MG63 (cell line): ENCODE results near the gene CCDC74B. TPM values are rescaled to one million over a fixed set of nuclear protein-coding genes. Genes with fewer than 3 reads are reported as not detected.
"Not testable (repeated sequence)": the region's sequence is repeated elsewhere in the genome, so short reads cannot be mapped to it uniquely, and the experiment has no call there.

Source experiments
- DNase-seq: peaks from one replicate; pipeline ENCODE4 v3.0.0-alpha.2; 2020
- H3K27me3 ChIP-seq: fragments of 250-450 bp; sonication (Bioruptor Pico); 2 replicates; pipeline ENCODE4 v1.5.1; 2020; ENCODE audit warnings: mild to moderate bottlenecking, moderate library complexity
- H3K36me3 ChIP-seq: fragments of 250-450 bp; sonication (Bioruptor Pico); 2 replicates; pipeline ENCODE4 v1.5.1; 2020; ENCODE audit warnings: mild to moderate bottlenecking, moderate library complexity
- H3K4me3 ChIP-seq: fragments of 250-450 bp; sonication (Bioruptor Pico); 2 replicates; pipeline ENCODE4 v1.5.1; 2020; ENCODE audit warnings: mild to moderate bottlenecking, moderate library complexity
- H3K9me3 ChIP-seq: fragments of 250-450 bp; sonication (Bioruptor Pico); 2 replicates; pipeline ENCODE4 v1.5.1; 2020; ENCODE audit warnings: mild to moderate bottlenecking, moderate library complexity
- total RNA-seq: library from RNA; depleted of rRNA; stranded (reverse); fragments of >200 nt; shearing (Covaris generic); gene quantifications from 2 replicates; pipeline ENCODE4 v1.2.3, GENCODE V29; 2014; ENCODE audit warnings: low replicate concordance; rRNA removed

Gene CCDC74B
- total RNA-seq = 0.54 and 3.9 TPM in 2 replicates

DNA sequence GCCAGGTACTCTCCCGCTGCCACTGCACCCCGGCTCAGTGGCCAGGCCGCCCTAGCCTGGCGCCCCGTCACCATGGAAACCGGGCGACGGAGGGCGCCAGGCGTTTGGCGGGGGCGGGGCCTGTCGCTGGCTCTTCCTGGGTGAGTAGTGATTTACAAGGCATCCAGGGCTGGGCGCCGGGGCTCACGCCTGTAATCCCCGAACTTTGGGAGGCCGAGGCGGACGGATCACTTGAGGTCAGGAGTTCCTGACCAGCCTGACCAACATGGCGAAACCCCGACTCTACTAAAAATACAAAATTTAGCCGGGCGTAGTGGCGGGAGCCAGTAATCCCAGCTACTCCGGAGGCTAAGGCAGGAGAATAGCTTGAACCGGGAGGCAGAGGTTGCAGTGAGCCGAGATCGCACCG, at the start of gene CCDC74B:
TSS of gene CCDC74B (minus strand) at position 107 of the 409 bp plus-strand sequence. CDS start 116 bp downstream, outside the sequence.
- not testable (repeated sequence) for H3K36me3 ChIP-seq, H3K9me3 ChIP-seq, H3K27me3 ChIP-seq
- H3K4me3 ChIP-seq = peak within 1 kb of the TSS; percentile 37
- DNase-seq = peak; percentile 58

GRCh38 chr2:130193824-130194223, 48.9 kb upstream of the CCDC74B start:
- DNase-seq, H3K27me3 ChIP-seq, H3K9me3 ChIP-seq, H3K4me3 ChIP-seq, H3K36me3 ChIP-seq: not testable (repeated sequence)

- not testable (repeated sequence) for DNase-seq, H3K36me3 ChIP-seq, H3K27me3 ChIP-seq, H3K4me3 ChIP-seq, H3K9me3 ChIP-seq
Measured at GRCh38 chr2:130192451-130192850, 47.5 kb upstream of the CCDC74B start.

- H3K4me3 ChIP-seq, H3K36me3 ChIP-seq, DNase-seq, H3K27me3 ChIP-seq, H3K9me3 ChIP-seq: not testable (repeated sequence)
Measured at GRCh38 chr2:130191319-130191718, 46.4 kb upstream of the CCDC74B start.

DNA sequence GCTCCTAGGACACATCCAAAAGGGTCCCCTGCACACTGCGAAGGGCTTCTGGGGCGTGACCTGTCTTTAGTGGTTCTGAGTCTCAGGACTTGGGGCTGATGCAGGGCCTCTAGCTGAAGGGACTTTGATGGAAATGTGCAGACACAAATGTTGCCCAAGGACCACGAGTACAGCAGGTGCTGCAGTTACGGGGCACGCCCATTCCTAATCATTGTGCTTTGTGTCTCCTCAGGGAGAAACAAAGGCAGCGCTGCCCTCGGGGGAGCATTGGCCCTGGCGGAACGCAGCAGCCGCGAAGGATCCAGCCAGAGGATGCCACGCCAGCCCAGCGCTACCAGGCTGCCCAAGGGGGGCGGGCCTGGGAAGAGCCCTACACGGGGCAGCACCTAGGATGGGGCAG, 45.3 kb upstream of the CCDC74B start:
- no peak for DNase-seq
- Histone ChIP-seq H3K27me3 (no peaks in the 10 kb centered on the region), H3K4me3 (no peak overlapping the region), H3K36me3 (peaks cover 7% of the 10 kb centered on the region), H3K9me3 (no peaks in the 10 kb centered on the region)

DNA sequence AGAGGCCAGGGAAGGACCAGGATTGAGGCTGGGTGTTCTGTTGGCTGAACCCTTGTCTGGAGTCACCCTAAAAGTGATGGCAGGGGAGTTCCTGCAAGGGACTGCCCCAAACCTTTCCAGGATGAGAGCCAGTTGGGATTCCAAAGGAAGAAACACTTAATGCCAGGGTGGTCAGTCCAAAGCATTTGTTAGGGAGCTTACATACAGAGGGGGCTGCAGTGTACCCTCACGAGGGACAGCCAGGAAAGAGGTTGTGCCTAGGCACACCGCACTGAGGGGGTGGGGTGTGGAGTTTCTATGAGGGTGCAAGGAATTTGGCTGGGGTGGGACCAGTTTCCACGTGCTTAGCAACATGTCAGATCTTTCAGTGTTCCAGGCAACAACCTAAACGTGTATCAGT, 44.0 kb upstream of the CCDC74B start:
- not testable (repeated sequence) for H3K4me3 ChIP-seq, H3K9me3 ChIP-seq, DNase-seq, H3K27me3 ChIP-seq
- peaks cover 14% of the 10 kb centered on the region for H3K36me3 ChIP-seq

DNA sequence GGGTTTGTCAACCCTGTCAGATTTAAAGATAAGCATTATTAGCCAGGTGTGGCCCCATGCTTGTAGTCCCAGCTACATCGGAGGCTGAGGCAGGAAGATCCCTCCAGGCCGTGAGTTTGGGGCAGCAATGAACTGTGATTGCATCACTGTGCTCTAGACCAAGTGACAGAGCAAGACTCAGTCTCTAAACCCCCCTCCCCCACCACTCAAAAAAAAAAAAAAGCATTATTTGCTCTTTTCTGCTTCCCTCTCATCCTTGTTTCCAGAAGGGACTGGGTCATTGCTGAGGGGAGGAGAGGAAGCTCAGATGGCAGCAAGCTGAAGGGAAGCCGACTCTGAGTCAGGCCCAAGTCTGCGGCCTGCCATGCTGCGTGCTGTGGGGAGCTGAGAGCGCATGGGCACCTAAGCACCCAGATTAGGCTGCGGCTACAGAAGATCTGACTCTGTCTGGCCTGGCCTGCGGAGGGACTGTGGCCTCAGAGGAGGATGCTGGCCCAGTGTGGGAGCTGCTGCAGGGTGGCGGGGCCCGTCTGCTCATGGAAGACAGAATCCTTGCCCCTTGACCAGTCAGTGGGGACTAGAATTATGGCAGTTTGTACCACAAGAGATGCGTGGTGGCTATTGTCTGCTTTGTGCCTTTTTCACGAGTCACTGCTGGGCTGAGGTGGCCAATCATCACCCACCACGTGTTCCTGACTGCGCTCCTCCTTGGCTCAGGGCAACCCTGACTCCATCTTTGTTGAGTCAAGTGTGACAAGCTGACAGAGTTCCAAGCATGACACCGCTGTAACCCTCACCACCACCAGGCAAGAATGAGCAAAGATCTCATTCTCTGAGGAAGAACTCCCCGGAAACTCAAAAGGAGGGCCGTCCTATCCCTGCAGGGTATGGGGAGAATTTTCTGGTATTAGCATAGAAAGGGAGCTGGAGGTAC, 43.2 kb upstream of the CCDC74B start:
- H3K36me3 ChIP-seq = peaks cover 19% of the 10 kb centered on the region
- not testable (repeated sequence) for H3K4me3 ChIP-seq, H3K27me3 ChIP-seq, H3K9me3 ChIP-seq, DNase-seq

GRCh38 chr2:130187268-130187667, 42.4 kb upstream of the CCDC74B start:
- no peak for DNase-seq
- no peaks in the 10 kb centered on the region for H3K27me3 ChIP-seq
- no peak overlapping the region for H3K4me3 ChIP-seq
- H3K9me3 ChIP-seq = no peaks in the 10 kb centered on the region
- H3K36me3 ChIP-seq = peaks cover 23% of the 10 kb centered on the region

DNA sequence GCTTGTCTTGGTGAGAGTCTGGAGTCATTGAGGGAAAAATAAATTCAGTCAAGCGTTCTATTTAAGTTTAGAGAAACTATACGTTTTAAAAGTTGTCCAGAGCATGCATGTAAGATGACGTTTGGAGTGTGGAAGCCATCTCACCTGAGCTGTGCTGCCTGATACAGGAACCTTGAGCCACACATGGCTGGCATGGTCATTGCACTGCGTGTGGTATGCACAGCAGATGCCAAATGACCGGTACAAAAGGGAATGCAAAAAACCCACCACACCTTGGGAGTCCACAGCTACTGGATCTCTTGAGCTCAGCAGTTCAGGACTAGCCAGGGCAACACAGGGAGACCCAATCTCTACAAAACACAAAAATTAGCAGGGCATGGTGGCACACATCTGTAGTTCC, 41.5 kb upstream of the CCDC74B start:
- H3K36me3 ChIP-seq = peaks cover 23% of the 10 kb centered on the region
- DNase-seq = no peak
- no peak overlapping the region for H3K4me3 ChIP-seq
- H3K9me3 ChIP-seq = no peaks in the 10 kb centered on the region
- H3K27me3 ChIP-seq = no peaks in the 10 kb centered on the region

DNA sequence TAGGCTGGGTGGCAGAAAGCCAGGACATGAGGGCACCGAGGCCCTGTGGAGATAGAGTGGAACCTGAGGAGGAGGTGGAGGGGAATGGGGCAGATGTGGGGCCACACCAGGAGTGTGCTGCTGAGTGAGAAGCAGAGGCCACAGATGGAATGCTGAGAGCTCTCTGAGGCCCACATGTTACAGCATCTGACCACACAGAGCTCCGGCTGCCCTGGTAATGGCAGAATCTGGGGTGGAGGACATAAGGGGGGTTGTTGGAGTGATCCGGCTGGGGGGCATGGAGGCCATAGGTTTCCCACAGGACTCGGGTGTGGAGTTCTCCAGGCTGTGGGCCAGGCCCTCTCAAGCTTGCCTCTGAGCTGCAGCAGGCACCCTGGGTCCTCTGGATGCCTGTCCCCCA, 41.0 kb upstream of the CCDC74B start:
- Histone ChIP-seq H3K4me3 (no peak overlapping the region), H3K9me3 (no peaks in the 10 kb centered on the region), H3K27me3 (no peaks in the 10 kb centered on the region), H3K36me3 (peaks cover 23% of the 10 kb centered on the region)
- no peak for DNase-seq

GRCh38 chr2:130185436-130185835, 40.5 kb upstream of the CCDC74B start:
- no peak for DNase-seq
- peaks cover 23% of the 10 kb centered on the region for H3K36me3 ChIP-seq
- H3K27me3 ChIP-seq = no peaks in the 10 kb centered on the region
- no peak overlapping the region for H3K4me3 ChIP-seq
- H3K9me3 ChIP-seq = no peaks in the 10 kb centered on the region

DNA sequence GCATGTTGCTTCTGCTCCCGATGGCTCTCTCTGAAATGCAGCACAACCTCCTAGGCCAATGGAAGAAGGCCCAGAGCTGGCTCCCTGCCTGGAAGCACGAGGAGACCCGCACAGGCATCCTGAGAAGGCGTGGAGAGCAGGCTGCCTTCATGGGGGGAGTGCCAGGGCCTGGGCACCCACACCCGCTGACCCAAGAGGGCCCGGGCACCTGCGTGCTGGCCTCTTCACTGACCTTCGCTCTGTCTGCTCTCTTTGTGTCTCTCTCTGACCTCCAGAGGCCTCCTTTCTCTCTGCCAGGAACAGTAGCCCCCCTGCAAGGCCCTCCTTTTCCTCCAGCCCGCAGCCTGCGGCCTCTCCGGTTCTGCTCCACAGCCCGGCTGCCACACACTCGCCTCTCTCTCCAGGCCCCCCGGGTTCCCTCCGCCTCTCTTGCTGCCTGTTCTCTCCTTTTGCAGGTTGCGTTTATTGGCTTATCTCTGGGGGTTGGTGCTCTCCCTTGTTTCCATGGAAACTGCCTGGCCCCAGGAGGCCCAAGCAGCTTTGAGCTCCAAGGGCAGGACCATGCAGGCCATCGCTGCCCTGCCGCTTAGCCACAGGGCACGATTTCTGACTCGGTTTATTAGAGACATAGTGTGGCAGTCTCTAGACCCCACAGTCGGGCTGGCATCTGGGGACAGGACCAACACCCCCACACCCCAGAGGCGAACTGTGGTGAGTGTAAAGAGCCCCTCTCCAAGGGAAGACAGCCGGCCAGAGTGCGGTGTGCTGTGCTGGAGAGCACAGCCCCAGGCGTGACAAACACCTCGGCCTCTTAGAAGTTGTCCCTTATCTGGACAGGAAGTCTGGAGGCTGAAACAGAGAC, 38.8 kb upstream of the CCDC74B start:
- Histone ChIP-seq H3K36me3 (peaks cover 26% of the 10 kb centered on the region), H3K27me3 (no peaks in the 10 kb centered on the region), H3K4me3 (peak overlapping the region; percentile 70), H3K9me3 (no peaks in the 10 kb centered on the region)
- DNase-seq = peak; percentile 54

GRCh38 chr2:130182826-130183511, 38.1 kb upstream of the CCDC74B start:
- Histone ChIP-seq H3K36me3 (peaks cover 26% of the 10 kb centered on the region), H3K4me3 (peak overlapping the region; percentile 70)
- H3K9me3 ChIP-seq, H3K27me3 ChIP-seq: not testable (repeated sequence)
- peak; percentile 47 for DNase-seq

GRCh38 chr2:130181880-130182682, 37.2 kb upstream of the CCDC74B start, which contains the start of gene MZT2B:
MZT2B (plus strand) TSS chr2:130182262; CDS start chr2:130182283, 21 bp downstream.
- not testable (repeated sequence) for H3K9me3 ChIP-seq, H3K27me3 ChIP-seq
- DNase-seq = peak; percentile 89
- peaks cover 23% of the 10 kb centered on the region for H3K36me3 ChIP-seq
- peak within 1 kb of the TSS; percentile 70 for H3K4me3 ChIP-seq

- Histone ChIP-seq H3K36me3 (peaks cover 22% of the 10 kb centered on the region), H3K9me3 (no peaks in the 10 kb centered on the region), H3K4me3 (peak within 1 kb of the TSS; percentile 70), H3K27me3 (no peaks in the 10 kb centered on the region)
- DNase-seq = peak; percentile 95
Measured at GRCh38 chr2:130181325-130181879, 36.5 kb upstream of the CCDC74B start, which contains the start of gene SMPD4. SMPD4 (minus strand) TSS chr2:130181602; CDS start chr2:130176592, 5,010 bp downstream.
